Uterus (tissue), 2 donors: ENCODE results near the gene MKKS.

Experiments used
- CTCF ChIP-seq, 4 experiments: fragments of 200-600 bp in 2 of 4; fragments of 450-650 bp in 2 of 4; sonication (generic) in 2 of 4; IDR thresholded peaks; one replicate each; pipeline ENCODE4 v1.5.1; 2016 to 2019; ENCODE audit warnings: antibody characterized with exemption in 4 of 4, mild to moderate bottlenecking in 2 of 4, moderate library complexity in 1 of 4
- POLR2A ChIP-seq, 2 donors: fragments of 450-650 bp; IDR thresholded peaks; one replicate each; pipeline ENCODE4 v1.6.1; 2016; ENCODE audit warnings: antibody characterized with exemption in 2 of 2, mild to moderate bottlenecking in 1 of 2, moderate library complexity in 1 of 2

- TF ChIP-seq POLR2A (IDR thresholded peaks at IDR 0.05) (no peak), CTCF (IDR thresholded peaks at IDR 0.05) (no peak)
Measured at GRCh38 chr20:10404023-10404628, 29.9 kb downstream of the MKKS start.
